Measurements from ENCODE around the gene ACTA1.
"Not testable (repeated sequence)": the region's sequence is repeated elsewhere in the genome, so short reads cannot be mapped to it uniquely, and the experiment has no call there.

ACTA1 gene

DNA sequence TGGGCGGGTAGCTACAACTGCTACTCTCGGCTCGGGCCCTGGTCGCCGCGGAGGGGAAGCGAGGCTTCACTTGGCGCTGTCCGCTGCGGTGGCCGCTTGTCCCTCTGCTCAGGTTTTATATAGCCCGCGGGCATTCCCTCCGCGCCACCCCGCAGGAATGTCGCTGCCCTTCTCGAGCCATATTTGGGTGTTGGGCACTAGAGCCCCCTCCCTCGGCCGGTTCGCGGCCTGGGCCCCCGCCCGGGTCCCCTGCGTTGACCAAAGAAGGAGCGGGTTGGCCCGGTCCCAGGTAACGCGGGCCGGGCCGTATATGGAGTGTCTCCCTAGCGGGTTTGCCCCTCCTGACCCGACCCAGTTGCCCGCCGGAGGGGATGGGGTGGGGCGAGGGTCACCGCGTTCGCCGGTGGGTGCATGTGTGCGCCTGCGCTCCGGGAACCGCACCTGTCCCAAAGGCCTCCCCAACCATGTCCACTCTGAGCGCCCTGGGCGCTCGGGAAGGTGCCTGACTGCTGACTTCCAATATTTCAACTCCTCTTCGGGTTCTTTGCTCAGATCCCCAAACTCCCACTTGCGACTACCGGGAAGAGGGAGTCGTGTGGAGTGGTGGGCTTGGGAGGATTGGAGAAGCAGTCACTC is at the start of gene ACTA1:
TSS of gene ACTA1 (minus strand) at position 90 of the 636 bp plus-strand sequence. CDS start 979 bp downstream, outside the sequence.
- TF ChIP-seq, protein P1, sequence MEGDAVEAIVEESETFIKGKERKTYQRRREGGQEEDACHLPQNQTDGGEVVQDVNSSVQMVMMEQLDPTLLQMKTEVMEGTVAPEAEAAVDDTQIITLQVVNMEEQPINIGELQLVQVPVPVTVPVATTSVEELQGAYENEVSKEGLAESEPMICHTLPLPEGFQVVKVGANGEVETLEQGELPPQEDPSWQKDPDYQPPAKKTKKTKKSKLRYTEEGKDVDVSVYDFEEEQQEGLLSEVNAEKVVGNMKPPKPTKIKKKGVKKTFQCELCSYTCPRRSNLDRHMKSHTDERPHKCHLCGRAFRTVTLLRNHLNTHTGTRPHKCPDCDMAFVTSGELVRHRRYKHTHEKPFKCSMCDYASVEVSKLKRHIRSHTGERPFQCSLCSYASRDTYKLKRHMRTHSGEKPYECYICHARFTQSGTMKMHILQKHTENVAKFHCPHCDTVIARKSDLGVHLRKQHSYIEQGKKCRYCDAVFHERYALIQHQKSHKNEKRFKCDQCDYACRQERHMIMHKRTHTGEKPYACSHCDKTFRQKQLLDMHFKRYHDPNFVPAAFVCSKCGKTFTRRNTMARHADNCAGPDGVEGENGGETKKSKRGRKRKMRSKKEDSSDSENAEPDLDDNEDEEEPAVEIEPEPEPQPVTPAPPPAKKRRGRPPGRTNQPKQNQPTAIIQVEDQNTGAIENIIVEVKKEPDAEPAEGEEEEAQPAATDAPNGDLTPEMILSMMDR (conservative IDR thresholded peaks at IDR 0.05), result no peak
- TF ChIP-seq ZFX (IDR thresholded peaks at IDR 0.05), result no peak
- H3K27ac ChIP-seq, result no peak within 1 kb of the TSS

DNA sequence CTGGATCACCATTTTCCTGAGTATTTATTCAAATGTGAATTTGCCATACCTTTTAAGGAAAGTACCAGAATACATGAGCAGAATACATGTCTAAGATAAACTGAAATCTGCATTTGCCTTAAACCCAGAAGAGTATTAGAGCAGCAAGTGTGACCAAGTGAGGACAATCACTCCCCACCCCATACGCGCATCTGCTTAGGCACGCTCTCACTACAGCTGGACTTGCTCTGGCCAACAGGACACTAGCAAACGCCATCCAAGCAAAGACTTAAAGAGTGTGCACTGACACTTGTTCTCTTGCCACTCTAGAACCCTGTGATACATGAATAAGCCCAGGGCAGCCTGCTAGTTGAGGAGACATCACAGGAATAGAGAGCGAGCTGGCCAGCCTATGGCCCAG is 48.6 kb upstream of the ACTA1 start:
- no peak overlapping the region for H3K27ac ChIP-seq
- TF ChIP-seq ZFX (IDR thresholded peaks at IDR 0.05), result no peak
- TF ChIP-seq, protein P1 (conservative IDR thresholded peaks at IDR 0.05), result no peak

DNA sequence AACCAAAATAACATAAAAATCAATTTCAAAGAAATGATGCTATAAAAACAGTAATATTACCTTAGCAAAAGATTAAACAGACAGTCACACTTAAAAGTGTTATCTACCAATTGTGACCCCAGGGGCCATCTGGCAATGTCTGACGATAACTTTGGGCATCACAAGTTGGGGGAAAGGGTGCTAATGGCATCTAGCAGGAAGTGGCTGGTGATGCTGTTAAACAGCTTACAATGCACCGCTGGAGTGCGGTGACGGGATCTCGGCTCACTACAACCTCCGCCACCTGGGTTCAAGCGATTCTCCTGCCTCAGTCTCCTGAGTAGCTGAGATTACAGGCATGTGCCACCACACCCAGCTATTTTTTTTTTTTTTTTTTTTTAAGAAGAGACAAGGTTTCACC is 46.6 kb upstream of the ACTA1 start:
- TF ChIP-seq ZFX (IDR thresholded peaks at IDR 0.05), result no peak
- TF ChIP-seq, protein P1 (conservative IDR thresholded peaks at IDR 0.05), result no peak
- no peak overlapping the region for H3K27ac ChIP-seq

DNA sequence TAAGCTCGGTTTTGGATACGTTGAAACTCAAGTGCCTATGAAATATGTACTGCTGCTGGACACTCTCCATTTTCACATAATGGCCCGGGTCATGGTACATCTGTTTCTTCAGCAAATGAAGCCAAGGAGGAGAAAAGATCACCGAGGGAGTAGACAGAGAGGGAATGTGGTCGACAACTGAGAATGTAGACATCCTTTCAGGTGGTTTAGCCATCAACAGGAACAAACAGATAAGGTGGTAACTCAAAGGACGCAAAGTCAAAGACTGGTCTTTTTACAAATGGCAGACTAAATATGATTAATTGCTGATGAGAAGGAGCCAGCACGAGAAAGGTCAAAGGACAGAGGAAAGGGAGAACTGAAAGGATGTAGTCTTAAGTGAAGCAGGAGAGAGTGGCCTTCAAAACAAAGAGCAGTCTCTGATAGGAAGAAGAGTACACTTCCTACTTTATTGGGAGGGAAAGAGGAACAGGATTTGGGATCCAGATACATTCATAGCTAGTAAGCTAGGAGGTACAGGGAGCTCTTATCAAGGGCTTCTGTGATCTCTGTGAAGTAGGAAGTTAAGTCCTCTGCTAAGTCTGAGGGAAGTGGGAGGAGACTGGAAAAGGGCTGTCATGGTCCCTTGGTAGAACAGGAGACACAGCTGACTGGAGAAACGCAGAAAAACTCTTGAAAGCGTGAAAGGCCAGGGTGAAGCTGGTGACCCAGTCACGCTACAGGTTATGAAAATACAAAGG is 45.9 kb upstream of the ACTA1 start:
- no peak overlapping the region for H3K27ac ChIP-seq
- TF ChIP-seq, protein P1 (conservative IDR thresholded peaks at IDR 0.05), result no peak
- TF ChIP-seq ZFX (IDR thresholded peaks at IDR 0.05), result no peak

DNA sequence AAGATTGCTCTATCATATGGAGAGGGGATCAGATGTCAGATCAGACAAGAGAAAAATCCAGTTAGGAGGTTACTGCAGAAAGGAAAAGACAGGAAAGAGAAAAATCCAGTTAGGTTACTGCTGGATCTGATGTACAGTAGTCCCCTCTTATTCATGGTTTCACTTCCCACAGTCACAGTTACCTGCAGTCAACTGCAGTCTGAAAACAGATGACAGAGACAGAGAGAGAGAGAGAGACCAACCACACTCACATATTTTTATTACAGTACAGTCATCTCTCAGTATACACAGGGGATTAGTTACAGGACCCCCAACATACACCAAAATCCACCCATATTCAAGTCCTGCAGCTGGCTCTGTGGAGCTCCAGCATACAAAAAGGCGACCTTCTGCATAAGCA is 45.0 kb upstream of the ACTA1 start:
- TF ChIP-seq, protein P1 (conservative IDR thresholded peaks at IDR 0.05), result no peak
- no peak for TF ChIP-seq ZFX (IDR thresholded peaks at IDR 0.05)
- H3K27ac ChIP-seq, result no peak overlapping the region

DNA sequence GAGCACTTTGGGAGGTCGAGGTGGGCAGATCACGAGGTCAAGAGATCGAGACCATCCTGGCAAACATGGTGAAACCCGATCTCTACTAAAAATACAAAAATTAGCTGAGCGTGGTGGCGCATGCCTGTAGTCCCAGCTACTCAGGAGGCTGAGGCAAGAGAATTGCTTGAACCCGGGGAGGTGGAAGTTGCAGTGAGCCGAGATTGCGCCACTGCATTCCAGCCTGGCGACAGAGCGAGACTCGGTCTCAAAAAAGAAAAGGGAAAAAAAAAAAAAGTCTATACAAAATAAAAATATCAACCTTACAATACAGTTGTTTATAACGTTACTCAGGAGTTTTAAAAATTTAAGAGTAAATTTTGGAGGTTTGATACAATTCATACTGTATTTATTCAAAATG is 42.0 kb upstream of the ACTA1 start:
- not testable (repeated sequence) for H3K27ac ChIP-seq

DNA sequence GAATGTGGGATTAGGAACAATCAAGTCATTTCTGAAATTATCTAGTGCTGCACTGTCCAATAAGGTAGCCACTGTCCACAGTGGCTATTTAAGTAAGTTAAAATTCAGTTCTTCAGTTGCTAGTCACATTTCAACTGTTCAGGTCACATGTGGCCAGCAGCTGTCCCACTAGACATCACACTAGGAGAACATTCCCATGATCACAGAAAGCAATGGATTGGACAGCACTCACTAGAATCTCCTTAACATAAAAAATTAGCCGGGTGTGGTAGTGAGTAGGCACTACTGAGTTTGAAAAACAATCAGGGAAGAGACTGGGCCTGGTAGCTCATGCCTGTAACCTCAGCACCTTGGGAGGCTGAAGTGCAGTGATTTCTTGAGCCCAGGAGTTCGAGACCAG is 40.6 kb upstream of the ACTA1 start:
- TF ChIP-seq ZFX (IDR thresholded peaks at IDR 0.05), result no peak
- TF ChIP-seq, protein P1 (conservative IDR thresholded peaks at IDR 0.05), result no peak
- no peak overlapping the region for H3K27ac ChIP-seq
